K562 (cell line): ENCODE results near the gene CCDC92. TPM values are rescaled to one million over a fixed set of nuclear protein-coding genes. Genes with fewer than 3 reads are reported as not detected.

Experiments used
- COPS2 ChIP-seq: fragments of 450-650 bp; conservative IDR thresholded peaks from 2 replicates; pipeline ENCODE4 v1.6.1; 2016; ENCODE audit warnings: mild to moderate bottlenecking, moderate library complexity
- HNRNPH1 ChIP-seq: fragments of 200-400 bp; formaldehyde crosslinking; optimal IDR thresholded peaks from 2 replicates; pipeline ENCODE3; 2017; ENCODE audit warnings: low read depth, mild to moderate bottlenecking, low read length, moderate library complexity
- RBM22 ChIP-seq: fragments of 200-400 bp; formaldehyde crosslinking; IDR thresholded peaks from 2 replicates; pipeline ENCODE4 v1.6.1; 2018; ENCODE audit warnings: low read length, low read depth; ENCODE audit not compliant: poor library complexity, severe bottlenecking
- TFAP4 ChIP-seq: sonication (generic); formaldehyde crosslinking; IDR thresholded peaks from 2 replicates; pipeline ENCODE4 v1.8.0; 2022; ENCODE audit warnings: missing genetic modification reagents, mild to moderate bottlenecking, moderate library complexity, borderline replicate concordance
- ZNF143 ChIP-seq: sonication (generic); formaldehyde crosslinking; IDR thresholded peaks from 2 replicates; pipeline ENCODE4 v1.9.0; 2022; ENCODE audit warnings: mild to moderate bottlenecking, missing genetic modification reagents
- ZNF184 ChIP-seq: sonication (generic); formaldehyde crosslinking; IDR thresholded peaks from 2 replicates; pipeline ENCODE4 v1.5.0; 2020; ENCODE audit warnings: missing genetic modification reagents
- ZNF212 ChIP-seq: fragments of 450-650 bp; formaldehyde crosslinking; IDR thresholded peaks from 2 replicates; pipeline ENCODE4 v1.4.0; 2020; ENCODE audit warnings: mild to moderate bottlenecking
- ZNF444 ChIP-seq: fragments of 250-450 bp; sonication (Bioruptor Pico); IDR thresholded peaks from 2 replicates; pipeline ENCODE4 v1.4.0; 2020; ENCODE audit warnings: mild to moderate bottlenecking, moderate library complexity
- ZNF609 ChIP-seq: sonication (generic); formaldehyde crosslinking; IDR thresholded peaks from 2 replicates; pipeline ENCODE4 v1.8.1; 2023; ENCODE audit warnings: missing genetic modification reagents, mild to moderate bottlenecking, borderline replicate concordance
- polyA plus RNA-seq, 8 experiments: library from polyadenylated mRNA; depleted of rRNA in 4 of 8; stranded (reverse) in 5 of 8; unstranded in 3 of 8; fragments of >200 nt; fragmentation: Nextera tagmentation in 2 of 8; fragmentation: Illumina TruSeq in 1 of 8; extraction: Ambion mirVana in 2 of 8; extraction: Trizol in 1 of 8; gene quantifications; 2 replicates each; pipeline versions ENCODE4 v1.2.1 to v1.2.3, GENCODE V29; 2011 to 2014; ENCODE audit warnings: inconsistent platforms in 1 of 8, missing spikeins in 1 of 8
- total RNA-seq, 7 experiments: library from RNA; depleted of rRNA in 6 of 7; stranded (reverse); fragments of >200 nt in 6 of 7; fragmentation: Illumina TruSeq in 2 of 7; extraction: Trizol in 2 of 7; gene quantifications; 2 replicates each; pipeline versions ENCODE4 v1.2.1 to v1.2.3, GENCODE V29; 2011 to 2021; ENCODE audit warnings: low replicate concordance in 1 of 7

CCDC92 gene
- total and polyA plus RNA-seq, 9 of the 15 experiments (the other 6 are each of a cell fraction or from before 2014, with no cell fraction given) = 0.27 to 5.9 (median 2.1) TPM

GRCh38 chr12:123936471-123936870 is 36.2 kb downstream of the CCDC92 start (continued):
- TF ChIP-seq ZNF609 (CRISPR knock-in tag) (no peak), RBM22 (no peak), HNRNPH1 (no peak), ZNF143 (CRISPR knock-in tag) (no peak), TFAP4 (CRISPR knock-in tag) (no peak), ZNF184 (CRISPR knock-in tag) (no peak), ZNF444 (CRISPR knock-in tag) (no peak), COPS2 (no peak), ZNF212 (CRISPR knock-in tag) (no peak)
